ENCODE results near the gene LONRF3.

DNA sequence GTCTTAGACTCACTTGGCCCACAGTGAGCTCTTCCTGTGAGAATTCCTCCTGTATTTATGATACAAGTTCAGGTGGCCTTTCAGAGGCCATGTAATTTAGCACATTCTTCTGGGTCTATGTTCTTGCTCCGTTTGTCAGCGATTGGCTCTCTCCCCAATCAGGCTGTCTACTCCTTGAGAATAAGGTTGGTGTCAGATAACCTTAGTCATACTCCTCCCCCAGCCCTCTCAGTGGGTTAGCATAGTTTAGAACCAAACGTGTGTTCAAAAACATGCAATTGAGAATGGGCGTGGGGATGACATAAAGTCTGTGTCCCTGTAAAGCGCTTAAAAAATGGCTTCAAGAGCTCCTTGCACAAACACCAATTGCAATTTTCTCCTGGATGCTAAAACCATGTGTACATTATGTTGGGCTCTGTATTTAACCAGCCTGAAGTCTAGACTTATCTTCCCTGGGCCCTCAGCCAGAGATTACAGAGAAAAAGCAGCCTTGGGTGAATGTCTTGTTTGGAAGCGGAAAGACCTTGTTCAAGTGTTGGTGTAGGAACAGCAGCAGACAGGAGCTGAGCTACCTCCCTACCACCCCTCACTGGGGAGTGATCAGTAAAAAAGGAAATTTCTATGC is 88.4 kb downstream of the LONRF3 start:
- TF ChIP-seq, protein P1, sequence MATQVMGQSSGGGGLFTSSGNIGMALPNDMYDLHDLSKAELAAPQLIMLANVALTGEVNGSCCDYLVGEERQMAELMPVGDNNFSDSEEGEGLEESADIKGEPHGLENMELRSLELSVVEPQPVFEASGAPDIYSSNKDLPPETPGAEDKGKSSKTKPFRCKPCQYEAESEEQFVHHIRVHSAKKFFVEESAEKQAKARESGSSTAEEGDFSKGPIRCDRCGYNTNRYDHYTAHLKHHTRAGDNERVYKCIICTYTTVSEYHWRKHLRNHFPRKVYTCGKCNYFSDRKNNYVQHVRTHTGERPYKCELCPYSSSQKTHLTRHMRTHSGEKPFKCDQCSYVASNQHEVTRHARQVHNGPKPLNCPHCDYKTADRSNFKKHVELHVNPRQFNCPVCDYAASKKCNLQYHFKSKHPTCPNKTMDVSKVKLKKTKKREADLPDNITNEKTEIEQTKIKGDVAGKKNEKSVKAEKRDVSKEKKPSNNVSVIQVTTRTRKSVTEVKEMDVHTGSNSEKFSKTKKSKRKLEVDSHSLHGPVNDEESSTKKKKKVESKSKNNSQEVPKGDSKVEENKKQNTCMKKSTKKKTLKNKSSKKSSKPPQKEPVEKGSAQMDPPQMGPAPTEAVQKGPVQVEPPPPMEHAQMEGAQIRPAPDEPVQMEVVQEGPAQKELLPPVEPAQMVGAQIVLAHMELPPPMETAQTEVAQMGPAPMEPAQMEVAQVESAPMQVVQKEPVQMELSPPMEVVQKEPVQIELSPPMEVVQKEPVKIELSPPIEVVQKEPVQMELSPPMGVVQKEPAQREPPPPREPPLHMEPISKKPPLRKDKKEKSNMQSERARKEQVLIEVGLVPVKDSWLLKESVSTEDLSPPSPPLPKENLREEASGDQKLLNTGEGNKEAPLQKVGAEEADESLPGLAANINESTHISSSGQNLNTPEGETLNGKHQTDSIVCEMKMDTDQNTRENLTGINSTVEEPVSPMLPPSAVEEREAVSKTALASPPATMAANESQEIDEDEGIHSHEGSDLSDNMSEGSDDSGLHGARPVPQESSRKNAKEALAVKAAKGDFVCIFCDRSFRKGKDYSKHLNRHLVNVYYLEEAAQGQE (IDR thresholded peaks at IDR 0.05; ENCODE audit: insufficient read depth in 1 of 2, low read depth in 2 of 2, low read length in 2 of 2): no peak
- TF ChIP-seq POLR2AphosphoS5 (IDR thresholded peaks at IDR 0.05; ENCODE audit: low read depth, low read length): no peak
